Measurements from ENCODE around the gene GNPDA2.
"Not testable (repeated sequence)": the region's sequence is repeated elsewhere in the genome, so short reads cannot be mapped to it uniquely, and the experiment has no call there.

Gene GNPDA2

DNA sequence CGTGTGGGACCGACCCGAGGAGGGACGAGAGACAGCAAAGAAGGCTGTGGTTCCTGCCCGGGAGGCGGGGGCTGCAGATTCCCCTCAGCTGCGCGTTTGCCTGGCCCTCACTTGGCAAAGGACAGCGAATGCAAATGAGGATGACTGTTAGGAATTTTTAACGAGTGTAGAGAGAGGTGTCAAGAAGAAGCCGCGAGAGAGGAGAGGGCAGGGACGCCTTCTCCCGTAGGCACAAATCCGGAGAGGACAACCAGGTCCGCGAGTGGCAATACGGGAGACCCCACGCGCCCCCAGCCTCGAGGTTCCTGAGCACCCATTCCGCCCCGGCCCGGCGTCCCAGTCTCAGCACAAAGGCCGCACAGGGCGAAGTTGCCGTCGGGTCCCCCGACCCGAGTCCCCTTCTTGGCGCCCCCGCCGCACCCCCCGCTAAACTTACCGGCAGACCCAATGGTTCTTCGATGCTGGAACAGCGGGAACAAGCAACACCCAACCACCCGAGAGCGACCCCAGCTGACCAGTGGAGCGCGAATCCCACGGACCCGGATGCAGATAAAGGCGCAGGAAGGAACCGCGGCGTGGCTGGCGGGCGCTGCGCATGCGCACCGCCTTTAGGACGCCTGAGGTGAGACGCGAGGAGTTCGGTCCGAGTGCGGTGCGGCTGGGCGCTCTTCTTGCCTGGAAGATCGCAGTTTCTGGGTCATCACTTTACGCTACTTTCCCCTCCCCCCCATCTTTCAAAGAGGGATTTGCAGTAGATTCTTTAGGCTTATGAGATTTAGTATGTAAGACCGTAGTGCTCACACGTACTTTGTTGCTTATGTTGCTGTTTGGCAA, at the start of gene GNPDA2:
Gene GNPDA2 (minus strand): TSS at position 519 of the 834 bp plus-strand sequence. CDS start 4,349 bp downstream, outside the sequence.
- peak; percentile 84 to 85 for DNase-seq

DNA sequence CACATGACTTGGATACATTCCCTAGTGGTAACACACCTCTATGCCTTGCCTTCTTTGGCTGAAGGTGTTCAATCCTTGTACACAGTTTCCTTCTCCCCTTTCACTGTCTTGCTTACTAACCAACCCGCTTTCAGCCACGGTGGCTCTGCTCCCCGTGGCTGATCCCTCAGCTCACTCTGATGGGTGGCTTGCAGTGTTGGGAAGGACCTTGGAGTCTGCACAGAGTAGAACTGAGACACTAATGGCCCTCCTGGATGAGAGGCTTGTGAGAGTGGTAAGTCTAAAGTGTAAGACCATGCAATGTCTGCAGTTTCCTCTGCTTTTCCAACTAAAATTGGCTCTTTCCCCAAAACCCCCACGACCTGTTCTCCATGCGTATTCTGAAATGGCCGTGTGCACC, 46.0 kb upstream of the GNPDA2 start:
- DNase-seq: no peak

DNA sequence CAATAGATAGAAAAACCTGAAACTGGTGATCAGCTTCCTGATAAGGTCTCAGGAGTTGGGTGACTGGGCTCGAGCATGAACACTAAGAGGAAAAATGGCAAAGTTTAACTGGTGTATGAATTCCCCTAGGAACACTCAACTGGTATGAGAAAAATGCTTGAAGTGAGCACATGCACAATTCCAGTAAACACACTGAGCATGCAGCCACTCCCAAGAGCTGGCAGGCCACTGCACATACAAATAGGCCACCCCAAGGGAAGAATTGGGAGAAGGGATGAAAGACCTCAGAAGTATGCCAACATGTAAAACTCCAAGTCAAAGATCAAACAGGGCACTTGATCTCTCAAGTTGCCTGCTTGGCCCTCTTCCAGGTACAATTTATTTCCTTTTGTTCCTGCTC, 45.4 kb upstream of the GNPDA2 start:
- DNase-seq: no peak

DNA sequence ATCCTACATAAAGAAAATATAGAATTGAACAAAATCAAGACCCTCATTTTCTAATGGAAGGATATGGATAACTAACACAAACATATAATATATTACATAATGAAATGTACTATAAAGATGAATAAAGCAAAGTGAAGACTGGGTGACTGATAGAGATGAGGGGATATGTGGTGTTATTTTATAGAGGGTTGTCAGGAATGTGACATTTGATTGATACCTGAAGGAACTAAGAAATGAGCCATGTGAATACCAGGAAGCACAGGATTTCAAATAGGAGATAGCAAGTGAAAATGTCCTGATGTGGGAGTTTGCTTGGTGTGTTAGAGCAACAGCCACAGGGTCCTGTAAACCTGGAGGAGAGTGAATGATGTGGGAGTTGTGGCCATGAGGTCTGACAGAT, 40.1 kb upstream of the GNPDA2 start:
- DNase-seq: no peak

DNA sequence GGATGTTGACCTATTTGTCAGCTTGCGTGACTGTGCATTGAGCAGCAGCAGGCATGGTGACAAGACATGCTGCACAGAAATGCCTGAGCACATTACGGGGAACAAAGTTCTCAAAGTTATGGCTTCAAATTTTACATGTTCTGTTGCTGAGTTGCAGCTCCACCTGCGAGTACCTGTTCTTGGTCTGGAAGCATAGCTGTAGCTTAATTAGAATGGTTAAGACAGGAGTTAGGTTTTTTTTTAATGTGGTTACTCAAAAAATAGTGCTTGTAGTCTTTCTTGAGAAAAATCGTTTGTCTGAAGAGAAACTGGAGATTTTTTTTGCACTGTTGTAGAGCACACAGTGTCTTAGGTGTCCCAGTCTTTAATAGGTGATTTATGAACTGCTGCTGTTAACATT, 38.8 kb upstream of the GNPDA2 start:
- DNase-seq: no peak

DNA sequence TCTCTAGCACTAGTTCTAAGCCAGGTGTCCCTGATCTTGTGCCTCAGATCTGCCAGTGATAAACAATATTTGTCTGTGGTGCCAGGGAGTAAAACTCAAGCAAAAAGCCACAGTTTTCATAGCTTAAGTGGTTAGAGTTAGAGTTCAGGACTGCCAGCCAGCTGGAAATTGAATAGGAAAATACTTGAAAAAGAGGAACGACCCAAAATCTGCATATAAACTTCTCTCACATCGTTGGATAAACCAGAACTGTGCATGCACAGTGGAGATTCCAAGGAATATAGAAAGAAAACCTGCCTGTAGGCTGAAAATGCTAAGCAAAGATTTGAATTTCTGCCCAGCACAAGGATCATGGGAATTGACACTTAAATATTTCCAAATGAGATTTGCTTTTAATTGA, 35.0 kb upstream of the GNPDA2 start:
- no peak for DNase-seq

GRCh38 chr4:44760142-44760898, 34.0 kb upstream of the GNPDA2 start:
- DNase-seq: peak in 1 of 2 donors; percentile 34

GRCh38 chr4:44756559-44756958, 30.2 kb upstream of the GNPDA2 start:
- no peak for DNase-seq

DNA sequence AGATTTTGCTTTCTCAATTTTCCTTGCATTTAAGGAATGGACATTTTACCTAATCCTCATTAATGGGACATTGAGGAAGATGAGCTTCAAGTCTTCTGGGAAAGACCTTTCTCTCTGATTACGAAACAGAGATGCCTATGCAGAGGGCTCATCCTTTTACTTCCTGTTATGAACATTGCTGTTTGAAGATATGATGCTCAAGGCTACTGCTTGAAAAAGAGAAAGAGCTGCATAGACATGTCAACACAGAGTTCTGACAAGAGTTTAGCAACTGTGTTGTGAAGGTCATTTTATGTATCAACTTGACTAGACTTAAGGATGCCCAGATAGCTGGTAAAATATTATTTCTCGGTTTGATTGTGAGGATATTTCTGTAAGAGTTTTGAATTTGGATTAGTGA, 13.8 kb upstream of the GNPDA2 start:
- no peak for DNase-seq

- DNase-seq: no peak
These were observed 12.3 kb upstream of the GNPDA2 start for GRCh38 chr4:44738615-44739014.

- no peak for DNase-seq
These were observed 10.5 kb upstream of the GNPDA2 start for GRCh38 chr4:44736900-44737299.

DNA sequence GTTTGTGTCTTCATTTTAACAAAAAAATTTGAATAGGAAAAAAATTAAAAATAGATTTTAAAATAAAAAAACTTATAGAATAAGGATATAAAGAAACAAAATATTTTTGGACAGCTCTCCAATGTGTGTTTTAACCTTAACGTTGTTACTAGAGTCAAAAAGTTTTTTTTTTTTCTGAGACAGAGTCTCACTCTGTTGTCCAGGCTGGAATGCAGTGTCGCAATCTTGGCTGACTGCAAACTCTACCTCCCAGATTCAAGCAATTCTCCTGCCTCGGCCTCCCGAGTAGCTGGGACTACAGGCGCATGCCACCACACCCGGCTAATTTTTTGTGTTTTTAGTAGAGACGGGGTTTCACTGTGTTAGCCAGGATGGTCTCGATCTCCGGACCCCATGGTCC, 2.3 kb upstream of the GNPDA2 start:
- not testable (repeated sequence) for DNase-seq

DNA sequence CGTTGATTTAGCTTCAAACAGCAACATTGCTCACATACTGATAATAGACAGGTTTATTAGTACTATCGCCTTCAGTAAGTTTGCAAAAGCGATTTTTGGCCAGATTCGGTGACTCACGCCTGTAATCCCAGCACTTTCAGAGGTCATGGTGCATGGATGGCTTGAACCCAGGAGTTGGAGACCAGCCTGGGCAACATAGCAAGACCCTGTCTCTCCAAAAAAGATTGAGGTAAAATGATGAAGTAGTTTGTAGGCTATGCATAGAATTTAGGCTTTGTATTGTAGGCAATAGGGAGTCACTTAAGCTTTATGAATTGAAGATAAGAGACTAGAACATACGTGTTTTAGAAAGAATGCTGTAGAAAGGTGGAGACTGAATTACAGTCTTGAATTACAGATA, 1.1 kb upstream of the GNPDA2 start:
- no peak for DNase-seq

GRCh38 chr4:44725726-44726037, 674 bp downstream of the GNPDA2 start:
- DNase-seq: no peak

GRCh38 chr4:44725166-44725565, 1.2 kb downstream of the GNPDA2 start:
- no peak for DNase-seq

DNA sequence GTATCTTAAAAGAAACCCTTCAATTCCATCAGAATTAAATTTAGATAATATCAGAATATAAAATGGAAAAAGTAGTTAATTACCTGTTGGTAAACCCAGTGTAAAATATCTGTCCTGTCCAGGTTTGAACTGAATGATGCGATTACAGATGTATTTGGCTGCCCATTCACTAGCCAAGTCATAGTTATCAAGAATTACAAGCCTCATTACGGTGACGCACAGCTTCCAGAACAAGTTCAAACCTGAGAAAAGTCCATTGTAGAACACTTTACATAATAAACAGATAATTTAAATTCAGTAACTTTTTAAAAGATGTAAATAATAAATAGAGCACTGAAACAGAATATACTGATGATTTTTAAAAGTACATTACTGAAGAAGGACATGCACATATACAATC, 4.4 kb downstream of the GNPDA2 start:
- DNase-seq: no peak

DNA sequence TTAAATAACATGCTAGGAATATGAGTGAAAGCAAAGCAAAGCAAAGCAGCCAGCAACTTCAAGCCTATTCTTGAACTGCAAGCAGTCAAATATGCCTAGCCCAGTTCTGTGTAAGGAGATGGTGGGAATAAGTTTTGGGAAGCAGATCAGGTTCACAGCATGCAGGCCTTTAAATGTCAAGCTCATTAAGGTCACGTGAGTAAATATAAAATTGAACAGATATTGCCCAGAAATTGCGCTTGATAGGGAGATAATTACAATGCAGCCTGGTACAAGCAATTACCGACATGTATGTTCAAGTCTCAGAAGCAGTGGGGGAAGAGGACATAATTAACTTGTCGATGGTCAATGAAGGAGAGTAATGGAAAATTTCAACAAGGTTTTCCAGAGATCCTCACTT, 6.0 kb downstream of the GNPDA2 start:
- DNase-seq: no peak

- no peak for DNase-seq
These were observed 9.8 kb downstream of the GNPDA2 start for GRCh38 chr4:44716597-44716996.

- no peak for DNase-seq
These were observed 13.2 kb downstream of the GNPDA2 start for GRCh38 chr4:44713125-44713524.

DNA sequence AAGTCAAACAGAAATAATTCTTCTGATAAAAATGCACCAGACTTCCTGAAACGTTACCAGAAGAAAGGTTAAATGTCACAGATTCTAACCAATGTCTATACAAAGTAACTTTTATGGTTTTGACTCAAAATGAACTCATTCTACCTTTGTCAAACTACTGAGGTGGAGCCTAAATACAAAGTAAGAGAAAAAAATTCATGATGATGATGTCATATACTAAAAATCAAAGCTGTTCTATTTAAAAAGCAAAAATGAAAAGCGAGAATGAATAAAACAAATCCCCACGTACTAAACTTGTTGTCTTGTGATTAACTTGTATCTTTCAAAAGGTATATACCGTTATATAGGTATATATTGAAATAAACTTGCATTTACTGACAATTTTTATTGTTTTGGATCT, 21.7 kb downstream of the GNPDA2 start:
- DNase-seq: no peak

GRCh38 chr4:44701037-44701436, 25.3 kb downstream of the GNPDA2 start:
- no peak for DNase-seq

- DNase-seq: no peak
These were observed 25.9 kb downstream of the GNPDA2 start for GRCh38 chr4:44700427-44700826.

DNA sequence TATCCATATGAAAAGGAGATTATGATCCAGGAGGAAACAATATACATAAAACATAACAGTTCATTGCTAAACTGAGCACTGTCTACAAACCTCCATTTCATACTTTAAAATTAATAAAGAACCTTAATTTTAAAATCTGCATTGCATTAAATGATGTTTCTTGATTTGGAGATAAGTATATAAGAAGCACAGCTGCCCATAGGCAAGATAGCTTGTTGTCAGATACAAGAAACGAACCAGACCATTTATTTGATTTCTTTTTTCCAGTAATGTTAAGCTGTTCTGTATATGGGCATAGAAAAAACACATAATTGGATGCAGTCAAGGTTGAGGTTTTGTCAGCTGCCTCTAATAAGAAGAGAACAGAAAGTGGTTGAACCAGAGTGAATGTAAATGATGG, 41.7 kb downstream of the GNPDA2 start:
- no peak for DNase-seq

- no peak for DNase-seq
These were observed 47.3 kb downstream of the GNPDA2 start for GRCh38 chr4:44679060-44679459.

Data from CD4-positive, alpha-beta T cell treated with Interleukin-1 beta for 1 hour (primary cell).